Activated T-helper 1 cell treated with anti-CD3 and anti-CD28 coated beads, Interleukin-2, amount 50 U/mL, for 16 hours (primary cell): ENCODE results near the gene DOCK3.
"Not testable (repeated sequence)": the region's sequence is repeated elsewhere in the genome, so short reads cannot be mapped to it uniquely, and the experiment has no call there.

Experiments
- DNase-seq, 2 donors: peaks; one replicate each; pipeline ENCODE4 v3.0.0-alpha.2; 2020; ENCODE audit warnings: low read depth in 1 of 2, low spot score in 1 of 2

DOCK3 gene

GRCh38 chr3:50873376-50874157, 198.8 kb downstream of the DOCK3 start:
- no peak for DNase-seq

GRCh38 chr3:50874876-50875275, 200.1 kb downstream of the DOCK3 start:
- DNase-seq, result not testable (repeated sequence)

GRCh38 chr3:50876947-50877346, 202.2 kb downstream of the DOCK3 start:
- DNase-seq, result no peak

GRCh38 chr3:50882733-50883132, 208.0 kb downstream of the DOCK3 start:
- not testable (repeated sequence) for DNase-seq

- DNase-seq, result no peak
Measured at GRCh38 chr3:50883755-50884154, 209.0 kb downstream of the DOCK3 start.

DNA sequence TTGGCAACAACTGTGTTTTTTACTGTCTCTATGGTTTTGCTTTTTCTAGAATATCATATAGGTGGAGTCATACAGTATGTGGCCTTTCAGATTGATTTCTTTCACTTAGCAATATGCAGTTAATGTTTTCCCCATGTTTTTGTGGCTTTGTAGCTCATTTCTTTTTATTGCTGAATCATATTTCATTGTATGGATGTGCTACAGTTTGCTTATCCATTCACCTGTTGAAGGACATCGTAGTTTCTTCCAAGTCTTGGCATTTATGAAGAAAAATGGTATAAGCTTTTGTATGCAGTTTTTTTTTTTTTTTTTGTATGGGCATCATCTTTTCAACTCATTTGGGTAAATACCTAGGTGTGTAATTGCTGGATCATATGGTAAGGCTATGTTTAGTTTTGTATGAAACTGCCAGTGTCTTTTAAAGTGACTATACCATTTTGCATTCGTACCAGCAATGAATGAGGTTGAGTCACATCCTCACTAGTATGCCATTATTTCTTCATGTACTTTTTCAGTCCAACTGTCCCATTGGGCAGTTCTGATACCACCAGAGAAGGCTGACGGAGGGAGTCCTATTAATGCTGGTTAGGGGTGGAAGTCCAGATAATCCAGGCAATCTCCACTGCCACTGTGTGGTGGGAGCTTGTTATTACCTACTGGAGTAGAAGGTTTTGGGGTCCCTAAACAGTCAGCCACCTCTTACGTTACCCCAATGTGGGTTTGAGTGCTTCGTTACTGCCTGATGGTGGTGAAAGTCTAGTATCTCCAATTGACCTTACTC, 210.5 kb downstream of the DOCK3 start:
- DNase-seq, result no peak

DNA sequence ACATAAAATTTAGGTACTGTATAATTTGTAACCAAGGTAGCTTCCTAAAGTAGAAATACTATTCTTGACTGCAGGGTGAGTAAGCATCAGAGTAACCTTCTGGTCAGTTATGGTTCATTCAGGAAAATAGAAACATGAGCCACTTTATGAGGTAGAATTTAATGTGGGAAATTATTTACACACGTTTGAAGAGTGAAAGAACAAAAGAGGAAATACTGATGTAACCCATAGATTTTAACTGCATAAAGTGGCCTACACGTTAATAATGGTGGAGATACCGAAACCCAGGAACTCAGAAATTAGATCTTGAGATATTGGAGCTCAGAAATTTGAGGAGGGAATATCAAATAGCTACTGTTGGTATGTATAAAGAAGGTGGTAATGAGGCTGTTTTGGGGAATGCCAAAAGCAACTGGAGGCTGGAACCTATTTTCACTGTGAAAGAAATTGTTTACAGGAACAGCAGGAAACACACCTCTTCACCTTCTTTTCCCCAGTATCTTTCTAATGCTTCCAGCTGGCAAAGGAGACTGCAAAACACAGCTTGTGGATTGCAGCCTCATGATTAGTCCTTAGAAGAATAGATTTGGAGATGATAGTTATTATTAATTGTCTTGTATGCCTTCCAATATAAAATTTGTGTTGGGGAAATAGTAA, 216.1 kb downstream of the DOCK3 start:
- DNase-seq, result no peak

GRCh38 chr3:50901097-50901496, 226.4 kb downstream of the DOCK3 start:
- DNase-seq, result not testable (repeated sequence)

DNA sequence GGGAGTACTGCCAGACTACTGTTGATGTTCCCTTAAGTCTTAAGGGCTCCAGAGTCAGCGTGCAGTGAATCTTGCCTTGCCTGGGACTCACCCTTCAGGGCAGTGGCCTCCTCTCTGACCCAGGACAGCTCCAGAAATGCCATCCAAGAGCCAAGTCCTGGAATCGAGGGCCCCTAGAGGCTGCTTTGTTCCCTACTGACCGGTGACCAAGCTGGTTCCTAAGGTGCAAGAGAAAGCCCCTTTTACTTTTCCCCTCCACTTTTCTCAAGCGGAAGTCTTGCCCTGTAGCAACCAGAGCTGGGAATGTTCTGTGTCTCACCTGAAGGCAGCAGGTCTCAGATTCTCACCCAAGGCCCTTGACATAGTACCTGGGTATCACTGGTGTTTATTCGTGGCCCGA, 238.0 kb downstream of the DOCK3 start:
- no peak for DNase-seq

DNA sequence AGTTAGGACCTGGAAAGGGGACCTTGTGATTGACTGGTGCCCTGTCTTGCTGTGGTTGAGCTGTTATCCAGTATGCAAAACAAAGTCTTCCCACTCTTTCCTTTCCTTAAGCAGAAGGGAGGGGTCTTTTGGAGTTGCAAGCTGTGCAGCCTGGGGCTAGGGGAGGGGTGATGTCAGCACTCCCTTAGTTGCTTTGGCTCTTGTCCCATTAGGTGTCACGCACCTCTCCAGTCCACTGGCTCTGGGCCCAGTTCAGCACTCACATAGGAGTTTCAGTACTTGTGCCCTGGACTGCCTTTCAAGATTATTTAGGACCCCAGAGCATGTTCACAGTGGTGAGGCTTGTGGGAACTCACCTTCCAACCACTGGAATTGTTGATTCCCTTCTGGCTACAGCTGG, 238.5 kb downstream of the DOCK3 start:
- DNase-seq, result no peak

GRCh38 chr3:50922071-50922470, 247.3 kb downstream of the DOCK3 start:
- not testable (repeated sequence) for DNase-seq

DNA sequence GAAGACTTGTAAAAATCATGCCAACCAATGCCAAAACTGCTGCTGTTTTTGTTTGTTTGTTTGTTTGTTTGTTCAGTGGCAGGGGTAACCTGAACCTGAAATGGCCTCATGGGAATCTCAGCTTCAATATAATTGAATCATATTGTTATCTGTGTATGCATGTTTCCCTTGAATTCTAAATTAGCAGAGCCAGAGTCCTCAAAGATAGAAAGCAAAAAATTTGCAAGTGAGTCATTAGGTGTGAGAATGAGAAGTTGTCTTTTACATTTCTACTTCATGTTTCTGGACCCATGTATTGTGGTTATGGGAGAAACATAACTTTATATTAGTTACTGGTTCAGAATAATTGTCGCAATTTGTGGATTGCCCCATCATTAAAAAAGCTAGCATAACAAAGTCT, 249.2 kb downstream of the DOCK3 start:
- no peak for DNase-seq

DNA sequence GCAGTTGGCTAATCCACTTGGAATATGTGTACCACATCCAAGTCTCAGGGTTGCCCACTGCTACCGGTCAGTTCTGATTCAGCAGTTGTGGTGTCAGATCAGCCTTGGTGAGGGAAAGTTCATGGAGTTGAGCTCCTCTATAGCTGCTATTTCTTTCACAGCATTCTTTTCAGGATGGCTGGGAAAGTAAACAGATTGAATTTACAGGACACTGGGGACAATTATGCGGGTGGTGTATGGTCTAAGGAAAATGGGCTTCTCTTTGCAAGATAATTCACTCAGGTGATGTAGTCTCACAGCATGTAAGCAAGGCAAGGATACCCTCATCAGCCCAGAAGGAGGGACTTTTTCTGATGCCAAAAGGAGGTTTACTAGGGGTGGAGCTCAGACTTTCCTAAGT, 249.9 kb downstream of the DOCK3 start:
- DNase-seq, result no peak

DNA sequence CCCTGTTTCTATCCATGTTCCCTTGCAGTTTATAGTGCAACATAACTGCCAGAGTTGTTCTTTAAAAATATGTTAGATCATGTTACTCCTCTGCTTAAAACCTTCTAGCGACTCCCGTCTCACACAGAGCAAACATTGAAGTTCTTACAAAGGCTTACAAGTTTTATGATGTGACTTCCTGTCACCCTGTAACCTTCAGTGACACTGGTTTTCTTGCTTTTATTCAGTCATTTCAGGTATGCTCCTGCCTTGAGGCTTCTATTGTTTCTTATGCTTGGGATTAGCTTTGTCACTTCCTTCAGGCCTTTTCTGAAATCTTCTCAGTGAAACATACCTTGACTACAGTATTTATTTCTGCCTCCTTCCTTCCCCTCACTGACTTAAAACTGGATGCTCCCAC, 252.1 kb downstream of the DOCK3 start:
- DNase-seq, result no peak

GRCh38 chr3:50930371-50931208, 255.9 kb downstream of the DOCK3 start:
- no peak for DNase-seq

- DNase-seq, result not testable (repeated sequence)
Measured at GRCh38 chr3:50932918-50933317, 258.2 kb downstream of the DOCK3 start.

DNA sequence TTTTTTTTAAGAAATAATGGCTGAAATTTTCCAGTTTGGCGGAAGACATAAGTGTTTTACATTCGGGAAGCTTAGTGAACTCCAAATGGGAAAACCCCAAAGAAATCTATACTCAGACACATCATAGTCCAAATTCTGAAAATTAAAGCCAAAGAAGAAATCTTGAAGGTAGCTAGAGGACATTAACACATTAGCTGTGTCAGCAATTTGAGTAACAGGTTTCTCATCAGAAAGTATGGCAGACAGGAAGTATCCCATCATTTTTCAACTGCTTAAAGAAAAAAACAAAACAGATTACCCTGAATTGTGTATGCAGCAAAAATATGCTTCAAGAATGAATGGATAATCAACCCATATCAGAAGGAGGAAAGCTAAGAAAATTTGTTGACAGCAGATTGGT, 261.7 kb downstream of the DOCK3 start:
- DNase-seq, result no peak

DNA sequence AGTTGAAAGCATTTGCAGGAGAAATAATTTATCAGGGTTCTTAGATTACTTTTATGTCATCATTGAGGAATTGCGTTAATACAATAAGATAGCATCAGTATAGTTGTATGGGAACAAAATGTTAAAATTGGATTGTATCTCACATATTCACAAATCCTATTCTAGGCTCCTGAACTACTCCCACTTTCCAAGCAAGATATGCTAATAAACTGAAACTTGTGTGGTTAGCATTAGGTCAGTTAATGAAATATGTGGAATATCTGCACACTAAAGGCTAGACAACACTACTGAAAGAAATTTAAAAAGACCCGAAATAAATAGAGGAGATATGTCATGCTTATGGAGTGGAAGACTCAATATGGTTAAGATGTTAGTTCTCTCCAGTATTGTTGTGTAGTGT, 272.7 kb downstream of the DOCK3 start:
- DNase-seq, result no peak

DNA sequence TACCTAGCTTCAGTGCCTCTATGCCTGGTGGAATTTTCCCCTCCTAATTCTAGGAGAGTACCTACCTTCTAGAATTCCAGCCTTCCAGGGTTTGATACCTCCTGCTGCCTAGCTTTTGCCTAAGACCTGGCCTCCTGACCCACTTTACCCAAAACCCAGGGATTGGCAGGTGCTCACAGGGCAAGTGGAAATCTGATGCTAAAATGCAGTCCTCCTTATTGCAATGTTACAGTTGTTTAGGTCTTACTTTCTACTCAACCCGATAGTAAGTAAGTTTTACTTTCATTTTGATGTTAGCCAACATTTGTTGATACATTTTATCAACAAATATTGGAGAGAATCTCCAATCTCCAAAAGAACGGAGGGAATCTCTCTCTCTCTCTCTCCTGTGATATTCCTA, 275.9 kb downstream of the DOCK3 start:
- no peak for DNase-seq

GRCh38 chr3:50953825-50954414, 279.2 kb downstream of the DOCK3 start:
- no peak for DNase-seq

- no peak for DNase-seq
Measured at GRCh38 chr3:50961386-50961785, 286.7 kb downstream of the DOCK3 start.
